ENCODE measurements around the gene ZDHHC24.

DNA sequence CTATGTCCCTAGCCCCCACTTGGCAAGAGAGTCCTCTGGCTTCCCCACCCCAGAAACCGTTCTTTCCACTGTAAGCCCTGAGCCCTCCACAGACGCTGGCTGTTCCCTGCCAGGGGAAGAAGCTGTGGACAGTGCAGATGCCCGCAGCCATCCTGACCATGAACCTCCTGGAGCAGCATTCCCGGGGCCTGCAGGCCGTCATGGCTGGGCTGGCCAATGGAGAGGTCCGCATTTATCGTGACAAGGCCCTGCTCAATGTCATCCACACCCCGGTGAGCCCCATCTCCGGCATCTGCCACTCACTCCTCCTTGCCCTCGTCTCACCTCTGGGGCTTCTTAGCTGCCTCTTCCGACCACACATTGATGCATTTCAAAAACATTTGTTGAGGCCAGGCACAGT is 22.2 kb downstream of the ZDHHC24 start:
- TF ChIP-seq POLR2A (IDR thresholded peaks at IDR 0.05) (no peak), EP300 (IDR thresholded peaks at IDR 0.05) (no peak)
- TF ChIP-seq, protein P1, sequence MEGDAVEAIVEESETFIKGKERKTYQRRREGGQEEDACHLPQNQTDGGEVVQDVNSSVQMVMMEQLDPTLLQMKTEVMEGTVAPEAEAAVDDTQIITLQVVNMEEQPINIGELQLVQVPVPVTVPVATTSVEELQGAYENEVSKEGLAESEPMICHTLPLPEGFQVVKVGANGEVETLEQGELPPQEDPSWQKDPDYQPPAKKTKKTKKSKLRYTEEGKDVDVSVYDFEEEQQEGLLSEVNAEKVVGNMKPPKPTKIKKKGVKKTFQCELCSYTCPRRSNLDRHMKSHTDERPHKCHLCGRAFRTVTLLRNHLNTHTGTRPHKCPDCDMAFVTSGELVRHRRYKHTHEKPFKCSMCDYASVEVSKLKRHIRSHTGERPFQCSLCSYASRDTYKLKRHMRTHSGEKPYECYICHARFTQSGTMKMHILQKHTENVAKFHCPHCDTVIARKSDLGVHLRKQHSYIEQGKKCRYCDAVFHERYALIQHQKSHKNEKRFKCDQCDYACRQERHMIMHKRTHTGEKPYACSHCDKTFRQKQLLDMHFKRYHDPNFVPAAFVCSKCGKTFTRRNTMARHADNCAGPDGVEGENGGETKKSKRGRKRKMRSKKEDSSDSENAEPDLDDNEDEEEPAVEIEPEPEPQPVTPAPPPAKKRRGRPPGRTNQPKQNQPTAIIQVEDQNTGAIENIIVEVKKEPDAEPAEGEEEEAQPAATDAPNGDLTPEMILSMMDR (IDR thresholded peaks at IDR 0.05) = no peak

Measured in gastroesophageal sphincter (tissue), 3 donors.